ENCODE results near the gene KIAA1217.

The KIAA1217 gene

DNA sequence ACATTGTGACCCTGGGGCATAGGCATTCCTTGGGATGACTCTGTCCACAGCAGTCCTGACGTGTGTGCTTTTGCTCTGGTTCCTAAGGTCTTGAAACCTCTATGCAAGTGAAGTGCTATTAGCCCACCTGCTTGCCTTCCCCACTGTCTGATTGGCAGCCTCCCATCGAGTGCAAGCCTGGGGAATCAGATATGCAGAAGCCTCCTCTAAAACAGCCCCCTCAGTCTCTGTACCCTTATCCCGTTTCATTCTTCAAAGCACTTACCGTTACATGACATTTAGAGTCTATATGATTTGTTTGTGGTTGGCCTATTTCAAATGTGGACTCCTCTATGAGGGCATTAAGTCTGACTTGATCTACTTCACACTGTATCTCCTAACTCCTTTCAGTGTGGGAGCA, 4.3 kb downstream of the KIAA1217 start:
- no peak for TF ChIP-seq CTCF (IDR thresholded peaks at IDR 0.05; ENCODE audit: borderline replicate concordance, control extremely low read depth, extremely low read depth, insufficient read depth, missing control alignments)
- in situ Hi-C loops (cut with MboI; ENCODE audit: low sequenced_read_pairs, unreplicated experiment): no loop called here
- no peak for DNase-seq (ENCODE audit: low spot score)

DNA sequence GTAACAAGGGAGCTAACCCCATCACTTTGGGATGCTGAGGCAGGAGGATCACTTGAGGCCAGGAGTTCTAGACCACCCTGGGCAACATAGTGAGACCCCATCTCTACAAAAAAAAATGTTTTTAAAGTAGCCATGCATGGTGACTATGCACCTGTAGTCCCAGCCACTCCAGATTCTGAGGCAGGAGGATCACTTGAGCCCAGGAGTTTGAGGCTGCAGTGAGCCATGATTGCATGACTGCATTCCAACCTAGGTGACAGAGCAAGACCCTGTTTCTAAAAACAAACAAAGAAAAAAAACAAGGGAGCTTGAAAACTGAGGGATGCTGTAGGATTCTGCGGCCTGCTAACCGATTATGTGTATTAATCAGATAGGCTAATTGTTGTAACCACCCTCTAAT, 4.9 kb downstream of the KIAA1217 start:
- no peak for TF ChIP-seq CTCF (IDR thresholded peaks at IDR 0.05; ENCODE audit: borderline replicate concordance, control extremely low read depth, extremely low read depth, insufficient read depth, missing control alignments)
- DNase-seq (ENCODE audit: low spot score): no peak
- in situ Hi-C loops (cut with MboI; ENCODE audit: low sequenced_read_pairs, unreplicated experiment): no loop called here

- TF ChIP-seq CTCF (IDR thresholded peaks at IDR 0.05; ENCODE audit: borderline replicate concordance, control extremely low read depth, extremely low read depth, insufficient read depth, missing control alignments): no peak
- in situ Hi-C loops (cut with MboI; ENCODE audit: low sequenced_read_pairs, unreplicated experiment): no loop called here
- no peak for DNase-seq (ENCODE audit: low spot score)
Measured at GRCh38 chr10:24214762-24215161, 5.8 kb downstream of the KIAA1217 start.

- no peak for DNase-seq (ENCODE audit: low spot score)
- in situ Hi-C loops (cut with MboI; ENCODE audit: low sequenced_read_pairs, unreplicated experiment): no loop called here
- TF ChIP-seq CTCF (IDR thresholded peaks at IDR 0.05; ENCODE audit: borderline replicate concordance, control extremely low read depth, extremely low read depth, insufficient read depth, missing control alignments): no peak
Measured at GRCh38 chr10:24215196-24215595, 6.3 kb downstream of the KIAA1217 start.

GRCh38 chr10:24215603-24216002, 6.7 kb downstream of the KIAA1217 start:
- in situ Hi-C loops (cut with MboI; ENCODE audit: low sequenced_read_pairs, unreplicated experiment): no loop called here
- no peak for TF ChIP-seq CTCF (IDR thresholded peaks at IDR 0.05; ENCODE audit: borderline replicate concordance, control extremely low read depth, extremely low read depth, insufficient read depth, missing control alignments)
- no peak for DNase-seq (ENCODE audit: low spot score)

DNA sequence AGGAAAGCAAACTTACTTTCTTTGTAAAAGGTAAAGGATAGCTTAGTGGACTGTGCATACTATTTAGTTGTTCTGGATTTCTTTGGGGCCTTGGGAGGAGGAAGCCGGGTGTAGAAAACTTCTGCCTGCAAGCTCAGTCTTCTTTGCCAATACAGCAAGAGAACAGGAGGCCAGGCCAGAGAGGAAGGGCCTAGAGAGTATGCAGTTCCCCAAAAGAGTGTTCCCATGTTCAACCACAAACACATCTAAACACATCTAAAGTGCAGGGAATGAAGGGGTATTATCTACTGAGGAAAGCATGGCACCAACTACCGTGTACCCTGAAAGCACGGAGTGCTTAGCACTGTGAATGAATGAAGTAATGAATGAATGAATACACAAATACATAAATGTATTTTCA, 11.0 kb downstream of the KIAA1217 start:
- no peak for TF ChIP-seq CTCF (IDR thresholded peaks at IDR 0.05; ENCODE audit: borderline replicate concordance, control extremely low read depth, extremely low read depth, insufficient read depth, missing control alignments)
- DNase-seq (ENCODE audit: low spot score): no peak
- in situ Hi-C loops (cut with MboI; ENCODE audit: low sequenced_read_pairs, unreplicated experiment): no loop called here

- no peak for TF ChIP-seq CTCF (IDR thresholded peaks at IDR 0.05; ENCODE audit: borderline replicate concordance, control extremely low read depth, extremely low read depth, insufficient read depth, missing control alignments)
- DNase-seq (ENCODE audit: low spot score): no peak
- in situ Hi-C loops (cut with MboI; ENCODE audit: low sequenced_read_pairs, unreplicated experiment): no loop called here
Measured at GRCh38 chr10:24223341-24223740, 14.4 kb downstream of the KIAA1217 start.
